Fibroblast of lung (primary cell): ENCODE measurements around the gene ZSWIM5.

Experiments used
- EZH2 ChIP-seq: IDR thresholded peaks from 2 replicates; pipeline ENCODE4 v1.5.1; 2012; ENCODE audit warnings: low read length, control low read depth, mild to moderate bottlenecking; ENCODE audit errors: missing control alignments
- TF ChIP-seq, protein P1 (sequence below), 2 donors: IDR thresholded peaks in 1 of 2; conservative IDR thresholded peaks in 1 of 2; 1 replicate in 1 of 2; 2 replicates in 1 of 2; pipeline ENCODE4 v1.5.1; 2011 to 2012; ENCODE audit warnings: low read length in 2 of 2, control low read depth in 1 of 2, inconsistent platforms in 1 of 2, low read depth in 1 of 2, mild to moderate bottlenecking in 1 of 2

DNA sequence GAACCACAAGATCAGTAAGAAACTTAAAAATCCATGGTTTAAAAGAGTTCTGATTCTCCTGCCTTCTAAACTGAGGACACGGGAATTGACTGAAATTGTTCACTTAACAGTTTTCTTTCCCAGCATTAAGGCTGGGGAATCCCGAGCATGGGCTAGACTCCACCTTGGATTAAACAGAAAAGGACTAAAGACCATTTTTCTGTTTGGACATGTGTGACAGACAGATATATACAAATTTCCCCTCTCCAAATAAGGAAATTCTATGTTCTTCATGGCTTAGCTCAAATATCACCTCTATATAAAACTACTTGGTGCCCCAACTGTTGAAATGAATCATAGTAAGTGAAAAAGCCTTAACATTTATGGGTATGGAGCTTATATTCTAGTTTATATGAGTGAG, 109.3 kb downstream of the ZSWIM5 start:
- TF ChIP-seq, protein P1, sequence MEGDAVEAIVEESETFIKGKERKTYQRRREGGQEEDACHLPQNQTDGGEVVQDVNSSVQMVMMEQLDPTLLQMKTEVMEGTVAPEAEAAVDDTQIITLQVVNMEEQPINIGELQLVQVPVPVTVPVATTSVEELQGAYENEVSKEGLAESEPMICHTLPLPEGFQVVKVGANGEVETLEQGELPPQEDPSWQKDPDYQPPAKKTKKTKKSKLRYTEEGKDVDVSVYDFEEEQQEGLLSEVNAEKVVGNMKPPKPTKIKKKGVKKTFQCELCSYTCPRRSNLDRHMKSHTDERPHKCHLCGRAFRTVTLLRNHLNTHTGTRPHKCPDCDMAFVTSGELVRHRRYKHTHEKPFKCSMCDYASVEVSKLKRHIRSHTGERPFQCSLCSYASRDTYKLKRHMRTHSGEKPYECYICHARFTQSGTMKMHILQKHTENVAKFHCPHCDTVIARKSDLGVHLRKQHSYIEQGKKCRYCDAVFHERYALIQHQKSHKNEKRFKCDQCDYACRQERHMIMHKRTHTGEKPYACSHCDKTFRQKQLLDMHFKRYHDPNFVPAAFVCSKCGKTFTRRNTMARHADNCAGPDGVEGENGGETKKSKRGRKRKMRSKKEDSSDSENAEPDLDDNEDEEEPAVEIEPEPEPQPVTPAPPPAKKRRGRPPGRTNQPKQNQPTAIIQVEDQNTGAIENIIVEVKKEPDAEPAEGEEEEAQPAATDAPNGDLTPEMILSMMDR (conservative IDR thresholded peaks at IDR 0.05 in 1 of 2, IDR thresholded peaks at IDR 0.05 in 1 of 2; ENCODE audit: low read depth in 1 of 2, low read length in 2 of 2): no peak
- TF ChIP-seq EZH2: no peak
